Adrenal gland (tissue), 12 donors: Measurements from ENCODE around the gene RFLNA. TPM values are rescaled to one million over a fixed set of nuclear protein-coding genes. Genes with fewer than 3 reads are reported as not detected.

Experiments
- DNase-seq, 7 donors: peaks; one replicate each; pipeline ENCODE4 v3.0.0-alpha.2; 2019 to 2020
- H3K27ac ChIP-seq, 5 donors: fragments of 200-600 bp; sonication (generic) in 4 of 5; 1 replicate in 3 of 5; 2 replicates in 2 of 5; pipeline versions ENCODE4 v1.5.1 to v1.8.0; 2016 to 2020; ENCODE audit warnings: mild to moderate bottlenecking in 1 of 5
- H3K27me3 ChIP-seq: fragments of 200-600 bp; 2 replicates; pipeline ENCODE4 v1.8.0; 2021
- H3K36me3 ChIP-seq, 2 donors: fragments of 200-600 bp; replicated peaks in 1 of 2; 1 replicate in 1 of 2; 2 replicates in 1 of 2; pipeline versions ENCODE4 v1.5.1 to v1.8.0; 2018 to 2022
- H3K4me1 ChIP-seq, 2 donors: fragments of 200-600 bp; replicated peaks in 1 of 2; 1 replicate in 1 of 2; 2 replicates in 1 of 2; pipeline versions ENCODE4 v1.5.1 to v1.8.0; 2018 to 2021
- H3K4me3 ChIP-seq, 4 donors: fragments of 200-600 bp; sonication (generic) in 3 of 4; one replicate each; pipeline ENCODE4 v1.5.1; 2016 to 2018
- H3K9me3 ChIP-seq, 3 donors: fragments of 200-600 bp; sonication (generic) in 1 of 3; replicated peaks in 1 of 3; 1 replicate in 2 of 3; 2 replicates in 1 of 3; pipeline versions ENCODE4 v1.5.1 to v1.8.0; 2016 to 2021
- CTCF ChIP-seq, 6 experiments: fragments of 450-650 bp in 4 of 6; fragments of 200-600 bp in 2 of 6; sonication (generic) in 1 of 6; IDR thresholded peaks; 1 replicate in 5 of 6; 2 replicates in 1 of 6; pipeline versions ENCODE4 v1.5.1 to v1.8.0; 2016 to 2021; ENCODE audit warnings: antibody characterized with exemption in 6 of 6, mild to moderate bottlenecking in 2 of 6, moderate library complexity in 1 of 6
- POLR2A ChIP-seq, 2 donors: fragments of 450-650 bp; IDR thresholded peaks; one replicate each; pipeline ENCODE4 v1.6.1; 2017; ENCODE audit warnings: antibody characterized with exemption in 2 of 2, mild to moderate bottlenecking in 2 of 2, moderate library complexity in 1 of 2
- WGBS, 4 donors: extraction: QIAGEN DNeasy Blood & Tissue Kit in 2 of 4; methylation state at CpG; one replicate each; pipeline versions ENCODE4 v1.1.5 to v1.1.7; 2013 to 2017; 5-methylcytosine and 5-hydroxymethylcytosine counted together
- intact Hi-C, 2 donors: fragments of 100-400 bp; cut with DNase I; formaldehyde crosslinking; loops; one replicate each; pipeline versions ENCODE4 v1.14.1 to v1.15.0; 2022 to 2023
- polyA plus RNA-seq, 3 donors: library from polyadenylated mRNA; stranded (reverse); fragments of 200-250 nt in 2 of 3; fragments of 350-450 nt in 1 of 3; fragmentation: Illumina TruSeq in 1 of 3; extraction: RNeasy Lipid Tissue Mini Kit (QIAGEN cat#74804) in 1 of 3; gene quantifications; one replicate each; pipeline ENCODE4 v1.2.3, GENCODE V29; 2013 to 2014
- total RNA-seq, 9 donors: library from RNA; depleted of rRNA in 4 of 9; stranded (reverse); fragments of >200 nt in 4 of 9; fragments of 120-200 nt in 1 of 9; fragmentation: NEBNext Ultra II Directional in 1 of 9; extraction: Animal tissue kit (Norgen Biotek cat#: 25700) in 1 of 9; gene quantifications; one replicate each; pipeline versions ENCODE4 v1.1.0 to v1.2.4, GENCODE V29; 2013 to 2023
- donor health status: healthy with polysubstance abuse.
- donor health status: Bipolar disorder and iron deficiency.
- donor health status: DM: yes; HTN: yes; CAD: no.
- donor health status: DM: no; HTN: no; CAD: no.
- donor health status: DM: no; HTN: no; CAD: no.
- donor health status: DM: yes; HTN: yes; CAD: no.

RFLNA gene
- total and polyA plus RNA-seq, 12 donors, result 0.38 to 3.9 (median 1.4) TPM; not detected in 1

GRCh38 chr12:124336184-124336437, 41.2 kb downstream of the RFLNA start:
- TF ChIP-seq POLR2A (IDR thresholded peaks at IDR 0.05), result no peak
- no peak for TF ChIP-seq CTCF (IDR thresholded peaks at IDR 0.05)

GRCh38 chr12:124336742-124337520, 42.0 kb downstream of the RFLNA start:
- no peak for DNase-seq
- Histone ChIP-seq H3K4me3 (no peak overlapping the region), H3K27ac (no peak overlapping the region), H3K27me3 (no peaks in the 10 kb centered on the region), H3K36me3 (peaks cover 0 to 83% of the 10 kb centered on the region in 2 donors), H3K9me3 (no peaks in the 10 kb centered on the region), H3K4me1 (no peaks in the 10 kb centered on the region)
- TF ChIP-seq CTCF (IDR thresholded peaks at IDR 0.05) (no peak), POLR2A (IDR thresholded peaks at IDR 0.05) (no peak)
- WGBS, 4 donors, result 90 to 94% (median 94%) methylated on average over 32 to 40 of the region's 40 CpGs
- intact Hi-C loops, result no loop called here

More at GRCh38 chr12:124336184-124336437, 41.2 kb downstream of the RFLNA start:
- Histone ChIP-seq H3K4me3 (no peak overlapping the region), H3K36me3 (peaks cover 0 to 83% of the 10 kb centered on the region in 2 donors), H3K9me3 (no peaks in the 10 kb centered on the region), H3K27me3 (no peaks in the 10 kb centered on the region), H3K27ac (no peak overlapping the region), H3K4me1 (no peaks in the 10 kb centered on the region)
- no peak for DNase-seq
- intact Hi-C loops, result no loop called here
- WGBS, 4 donors, result 94 to 97% (median 96%) methylated on average over 10 to 12 of the region's 12 CpGs

- Histone ChIP-seq H3K4me3 (no peak overlapping the region), H3K36me3 (peaks cover 0 to 83% of the 10 kb centered on the region in 2 donors), H3K27me3 (no peaks in the 10 kb centered on the region), H3K27ac (no peak overlapping the region), H3K4me1 (no peaks in the 10 kb centered on the region), H3K9me3 (no peaks in the 10 kb centered on the region)
- intact Hi-C loops, result no loop called here
- no peak for DNase-seq
- WGBS, 4 donors, result 80 to 88% (median 82%) methylated on average over 9 to 14 of the region's 14 CpGs
- TF ChIP-seq POLR2A (IDR thresholded peaks at IDR 0.05), result no peak
- no peak for TF ChIP-seq CTCF (IDR thresholded peaks at IDR 0.05)
Observed at GRCh38 chr12:124337622-124338021, 42.7 kb downstream of the RFLNA start.

- H3K27ac ChIP-seq, result no peak overlapping the region
- no peak for DNase-seq
- H3K27me3 ChIP-seq, result no peaks in the 10 kb centered on the region
- WGBS, 4 donors, result 80 to 92% (median 88%) methylated on average over 6 of the region's 6 CpGs
- intact Hi-C loops, result no loop called here
- no peak overlapping the region for H3K4me3 ChIP-seq
- no peaks in the 10 kb centered on the region for H3K9me3 ChIP-seq
- no peak for TF ChIP-seq CTCF (IDR thresholded peaks at IDR 0.05)
- no peak for TF ChIP-seq POLR2A (IDR thresholded peaks at IDR 0.05)
- peaks cover 0 to 83% of the 10 kb centered on the region in 2 donors for H3K36me3 ChIP-seq
- no peaks in the 10 kb centered on the region for H3K4me1 ChIP-seq
Observed at GRCh38 chr12:124338448-124338847, 43.6 kb downstream of the RFLNA start.
